ENCODE results near the gene EP300. TPM values are rescaled to one million over a fixed set of nuclear protein-coding genes. Genes with fewer than 3 reads are reported as not detected.

Gene EP300
- total RNA-seq, 1 donor from 2014 or later, result 24.0 TPM

GRCh38 chr22:41110968-41111367, 18.6 kb downstream of the EP300 start:
- FAIRE-seq (no peak), DNase-seq (ENCODE audit: low read depth) (no peak)
- no peak for TF ChIP-seq CTCF (IDR thresholded peaks at IDR 0.05; ENCODE audit: insufficient read depth, low read length, severe bottlenecking)
- Histone ChIP-seq H3K27me3 (ENCODE audit: control insufficient read depth, insufficient read depth, low read length) (no peaks in the 10 kb centered on the region), H3K36me3 (ENCODE audit: control insufficient read depth, insufficient read depth, low read length) (peaks cover 6% of the 10 kb centered on the region), H3K4me3 (ENCODE audit: low read depth, low read length) (no peak overlapping the region)

GRCh38 chr22:41116342-41116741, 23.9 kb downstream of the EP300 start:
- H3K36me3 ChIP-seq (ENCODE audit: control insufficient read depth, insufficient read depth, low read length), result peaks cover 13% of the 10 kb centered on the region
- no peak overlapping the region for H3K4me3 ChIP-seq (ENCODE audit: low read depth, low read length)
- TF ChIP-seq CTCF (IDR thresholded peaks at IDR 0.05; ENCODE audit: insufficient read depth, low read length, severe bottlenecking), result no peak
- H3K27me3 ChIP-seq (ENCODE audit: control insufficient read depth, insufficient read depth, low read length), result no peaks in the 10 kb centered on the region
- FAIRE-seq (no peak), DNase-seq (ENCODE audit: low read depth) (no peak)

- FAIRE-seq (peak; percentile 28), DNase-seq (ENCODE audit: low read depth) (no peak)
- Histone ChIP-seq H3K27me3 (ENCODE audit: control insufficient read depth, insufficient read depth, low read length) (no peaks in the 10 kb centered on the region), H3K4me3 (ENCODE audit: low read depth, low read length) (no peak overlapping the region), H3K36me3 (ENCODE audit: control insufficient read depth, insufficient read depth, low read length) (peaks cover 13% of the 10 kb centered on the region)
- no peak for TF ChIP-seq CTCF (IDR thresholded peaks at IDR 0.05; ENCODE audit: insufficient read depth, low read length, severe bottlenecking)
Observed at GRCh38 chr22:41117127-41117965, 25.0 kb downstream of the EP300 start.

GRCh38 chr22:41123151-41123550, 30.8 kb downstream of the EP300 start:
- peaks cover 10% of the 10 kb centered on the region for H3K36me3 ChIP-seq (ENCODE audit: control insufficient read depth, insufficient read depth, low read length)
- TF ChIP-seq CTCF (IDR thresholded peaks at IDR 0.05; ENCODE audit: insufficient read depth, low read length, severe bottlenecking), result no peak

GRCh38 chr22:41124086-41124485, 31.7 kb downstream of the EP300 start:
- H3K27me3 ChIP-seq (ENCODE audit: control insufficient read depth, insufficient read depth, low read length), result no peaks in the 10 kb centered on the region
- TF ChIP-seq CTCF (IDR thresholded peaks at IDR 0.05; ENCODE audit: insufficient read depth, low read length, severe bottlenecking), result no peak
- no peak overlapping the region for H3K4me3 ChIP-seq (ENCODE audit: low read depth, low read length)
- DNase-seq (ENCODE audit: low read depth) (no peak), FAIRE-seq (no peak)
- H3K36me3 ChIP-seq (ENCODE audit: control insufficient read depth, insufficient read depth, low read length), result peaks cover 11% of the 10 kb centered on the region

More at GRCh38 chr22:41123151-41123550, 30.8 kb downstream of the EP300 start:
- FAIRE-seq (no peak), DNase-seq (ENCODE audit: low read depth) (peak; percentile 53)
- Histone ChIP-seq H3K27me3 (ENCODE audit: control insufficient read depth, insufficient read depth, low read length) (no peaks in the 10 kb centered on the region), H3K4me3 (ENCODE audit: low read depth, low read length) (no peak overlapping the region)
